Glutamatergic neuron (in vitro differentiated cells): ENCODE measurements around the gene MUC22. TPM values are rescaled to one million over a fixed set of nuclear protein-coding genes. Genes with fewer than 3 reads are reported as not detected.

Source experiments
- DNase-seq: peaks from one replicate; pipeline ENCODE4 v3.0.0; 2022
- H3K27ac Mint-ChIP-seq: one replicate; pipeline ENCODE4 v1.8.0; 2020; ENCODE audit warnings: mild to moderate bottlenecking, mixed read lengths, inconsistent platforms; ENCODE audit not compliant: unreplicated experiment
- H3K27me3 Mint-ChIP-seq: one replicate; pipeline ENCODE4 v1.8.0; 2020; ENCODE audit warnings: mild to moderate bottlenecking, moderate library complexity, mixed read lengths, inconsistent platforms; ENCODE audit not compliant: unreplicated experiment
- H3K36me3 Mint-ChIP-seq: one replicate; pipeline ENCODE4 v1.8.0; 2020; ENCODE audit warnings: mild to moderate bottlenecking, mixed read lengths, inconsistent platforms; ENCODE audit not compliant: unreplicated experiment
- H3K4me1 Mint-ChIP-seq: one replicate; pipeline ENCODE4 v1.8.0; 2020; ENCODE audit warnings: mild to moderate bottlenecking, low read depth, mixed read lengths, inconsistent platforms; ENCODE audit not compliant: unreplicated experiment
- H3K4me3 Mint-ChIP-seq: one replicate; pipeline ENCODE4 v1.8.0; 2020; ENCODE audit warnings: mild to moderate bottlenecking, mixed read lengths, inconsistent platforms; ENCODE audit not compliant: unreplicated experiment
- H3K9me3 Mint-ChIP-seq: one replicate; pipeline ENCODE4 v1.8.0; 2020; ENCODE audit warnings: mild to moderate bottlenecking, moderate library complexity, mixed read lengths, inconsistent platforms; ENCODE audit not compliant: unreplicated experiment
- CTCF ChIP-seq: fragments of 200-600 bp; sonication (generic); IDR thresholded peaks from one replicate; pipeline ENCODE4 v1.5.0; 2021; ENCODE audit not compliant: partially characterized antibody, unreplicated experiment
- total RNA-seq: library from RNA; stranded (reverse); fragmentation: NEBNext Ultra II Directional; extraction: Animal tissue kit (Norgen Biotek cat#: 25700); gene quantifications from one replicate; pipeline ENCODE4 v1.2.1, GENCODE V29; 2021; ENCODE audit not compliant: unreplicated experiment

Gene MUC22
- total RNA-seq, 1 donor from 2014 or later, result not detected

- Mint-ChIP-seq H3K4me1 (no peaks in the 10 kb centered on the region), H3K9me3 (peaks cover 12% of the 10 kb centered on the region), H3K27ac (peak overlapping the region; percentile 28), H3K4me3 (no peak overlapping the region), H3K36me3 (peaks cover 9% of the 10 kb centered on the region), H3K27me3 (peaks cover 8% of the 10 kb centered on the region)
- TF ChIP-seq CTCF, result no peak
- no peak for DNase-seq
Measured at GRCh38 chr6:31025595-31025994, 15.3 kb downstream of the MUC22 start.

- Mint-ChIP-seq H3K4me3 (no peak overlapping the region), H3K27me3 (peaks cover 9% of the 10 kb centered on the region), H3K27ac (no peak overlapping the region), H3K4me1 (no peaks in the 10 kb centered on the region), H3K36me3 (peaks cover 5% of the 10 kb centered on the region), H3K9me3 (peaks cover 12% of the 10 kb centered on the region)
- no peak for TF ChIP-seq CTCF
- no peak for DNase-seq
Measured at GRCh38 chr6:31031095-31031494, 20.8 kb downstream of the MUC22 start.

GRCh38 chr6:31033075-31033474 lies 22.8 kb downstream of the MUC22 start:
- peaks cover 12% of the 10 kb centered on the region for H3K9me3 Mint-ChIP-seq
- no peak overlapping the region for H3K27ac Mint-ChIP-seq
- no peak for DNase-seq
- no peak for TF ChIP-seq CTCF
- H3K4me1 Mint-ChIP-seq, result peaks cover 14% of the 10 kb centered on the region
- peaks cover 9% of the 10 kb centered on the region for H3K27me3 Mint-ChIP-seq
- peaks cover 5% of the 10 kb centered on the region for H3K36me3 Mint-ChIP-seq
- H3K4me3 Mint-ChIP-seq, result no peak overlapping the region

GRCh38 chr6:31035862-31036497 lies 25.7 kb downstream of the MUC22 start:
- no peaks in the 10 kb centered on the region for H3K36me3 Mint-ChIP-seq
- no peak for TF ChIP-seq CTCF
- peaks cover under 1% of the 10 kb centered on the region for H3K27me3 Mint-ChIP-seq
- peaks cover 14% of the 10 kb centered on the region for H3K4me1 Mint-ChIP-seq
- H3K9me3 Mint-ChIP-seq, result peaks cover 3% of the 10 kb centered on the region
- H3K27ac Mint-ChIP-seq, result no peak overlapping the region
- no peak overlapping the region for H3K4me3 Mint-ChIP-seq
- no peak for DNase-seq

DNA sequence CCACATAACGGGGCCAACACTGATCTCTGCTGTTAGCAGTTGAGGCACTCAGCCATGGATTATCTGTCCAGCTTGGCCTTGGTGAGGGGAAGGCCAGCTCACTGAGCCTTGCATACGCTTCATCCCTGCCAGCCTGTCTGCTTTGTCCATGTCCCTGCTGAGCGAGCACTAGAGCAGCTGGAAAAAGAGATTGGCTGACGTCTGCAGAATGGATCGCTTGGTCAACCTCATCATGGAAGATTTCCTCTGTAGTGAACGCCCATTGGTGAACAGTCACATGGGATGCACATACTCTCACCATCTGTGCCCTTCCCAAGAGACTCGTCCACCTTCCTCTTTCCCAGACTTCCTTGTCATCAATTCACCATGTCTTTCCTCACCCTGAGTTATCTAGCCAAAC lies 26.9 kb downstream of the MUC22 start:
- H3K27me3 Mint-ChIP-seq, result no peaks in the 10 kb centered on the region
- peaks cover 14% of the 10 kb centered on the region for H3K4me1 Mint-ChIP-seq
- no peak for DNase-seq
- H3K27ac Mint-ChIP-seq, result peak overlapping the region; percentile 45
- no peak for TF ChIP-seq CTCF
- H3K9me3 Mint-ChIP-seq, result peaks cover 2% of the 10 kb centered on the region
- no peaks in the 10 kb centered on the region for H3K36me3 Mint-ChIP-seq
- H3K4me3 Mint-ChIP-seq, result peak overlapping the region; percentile 21
